ENCODE results near the gene AMER2. TPM values are rescaled to one million over a fixed set of nuclear protein-coding genes. Genes with fewer than 3 reads are reported as not detected.

AMER2 gene, protein sequence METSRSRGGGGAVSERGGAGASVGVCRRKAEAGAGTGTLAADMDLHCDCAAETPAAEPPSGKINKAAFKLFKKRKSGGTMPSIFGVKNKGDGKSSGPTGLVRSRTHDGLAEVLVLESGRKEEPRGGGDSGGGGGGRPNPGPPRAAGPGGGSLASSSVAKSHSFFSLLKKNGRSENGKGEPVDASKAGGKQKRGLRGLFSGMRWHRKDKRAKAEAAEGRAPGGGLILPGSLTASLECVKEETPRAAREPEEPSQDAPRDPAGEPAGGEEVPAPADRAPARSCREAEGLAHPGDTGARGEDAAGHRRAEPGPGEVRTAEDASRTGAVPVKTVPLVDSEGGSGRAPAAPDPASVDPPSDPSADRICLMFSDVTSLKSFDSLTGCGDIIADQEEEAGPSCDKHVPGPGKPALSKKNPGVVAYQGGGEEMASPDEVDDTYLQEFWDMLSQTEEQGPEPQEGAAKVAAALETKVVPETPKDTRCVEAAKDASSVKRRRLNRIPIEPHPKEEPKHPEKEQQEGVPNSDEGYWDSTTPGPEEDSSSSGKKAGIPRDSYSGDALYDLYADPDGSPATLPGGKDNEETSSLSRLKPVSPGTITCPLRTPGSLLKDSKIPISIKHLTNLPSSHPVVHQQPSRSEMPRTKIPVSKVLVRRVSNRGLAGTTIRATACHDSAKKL
- not detected in 5 replicates for total RNA-seq (2022; extraction: Qiagen RNA extraction; ENCODE audit: low read depth)

DNA sequence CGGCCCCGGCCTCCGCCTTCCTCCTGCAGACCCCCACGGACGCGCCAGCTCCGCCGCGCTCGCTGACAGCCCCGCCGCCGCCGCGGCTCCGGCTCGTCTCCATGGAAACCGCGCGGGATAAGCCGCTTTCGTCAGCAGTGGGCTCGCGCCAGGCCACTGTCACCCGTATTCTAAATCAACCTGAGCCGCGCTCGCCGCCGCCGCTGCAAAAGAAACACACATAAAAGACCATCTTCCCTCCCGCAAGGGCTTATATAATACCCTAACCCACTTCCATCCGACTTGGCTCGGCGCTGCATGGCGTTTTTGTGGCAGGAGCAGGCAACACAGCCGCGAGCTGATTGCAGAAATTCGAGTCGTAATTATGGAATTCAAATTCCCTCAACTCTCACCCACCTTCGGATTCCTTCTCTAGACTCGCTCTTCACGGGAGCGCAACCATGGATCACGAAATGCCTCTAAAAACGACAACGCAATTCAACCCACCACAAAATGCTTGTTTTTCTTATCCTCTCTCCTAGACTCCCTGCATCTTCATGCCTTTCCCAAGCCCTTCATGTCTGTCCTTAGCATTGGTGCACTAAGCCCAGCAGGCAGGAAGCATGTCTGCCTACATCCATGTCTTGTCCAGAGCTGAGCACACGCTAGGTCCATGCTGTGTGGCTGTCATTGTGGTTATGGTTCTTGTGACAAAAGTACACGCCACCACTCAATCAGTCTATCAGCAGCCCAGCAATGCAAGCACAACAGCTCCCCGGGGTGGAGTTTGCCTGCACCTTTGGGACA lies at the start of gene AMER2:
TSS of gene AMER2 (minus strand) at position 772 of the 786 bp plus-strand sequence. CDS start at position 103, 669 bp downstream.

Other genes starting within 250 kb of the AMER2 start
- gene PABPC3, start 76.2 kb downstream of the AMER2 start, total RNA-seq (2022; extraction: Qiagen RNA extraction; ENCODE audit: low read depth): 0.16 to 0.20 TPM (median 0.19 TPM) in 5 replicates
- gene MTMR6, start 115.2 kb upstream of the AMER2 start, total RNA-seq (2022; extraction: Qiagen RNA extraction; ENCODE audit: low read depth): 7.7 to 11.8 TPM (median 10.1 TPM) in 5 replicates
- 19.3 to 23.5 TPM (median 21.8 TPM) in 5 replicates for gene NUP58, start 129.3 kb upstream of the AMER2 start, total RNA-seq (2022; extraction: Qiagen RNA extraction; ENCODE audit: low read depth)
- gene ATP8A2, start 199.7 kb upstream of the AMER2 start, total RNA-seq (2022; extraction: Qiagen RNA extraction; ENCODE audit: low read depth): 0.01 TPM in 2 of 5 replicates, not detected in the others

All from A549 treated with DMSO at 1 μM for 4 hours (cell line).